ENCODE data around the gene DUSP11. TPM values are rescaled to one million over a fixed set of nuclear protein-coding genes. Genes with fewer than 3 reads are reported as not detected.
"Not testable (repeated sequence)": the region's sequence is repeated elsewhere in the genome, so short reads cannot be mapped to it uniquely, and the experiment has no call there.

DUSP11 gene
- total and polyA plus RNA-seq, 12 donors, result 7.9 to 12.9 (median 10.8) TPM

GRCh38 chr2:73780237-73780582 is 307 bp upstream of the DUSP11 start:
- Histone ChIP-seq H3K27ac (peak overlapping the region; percentile 68 to 97 (median 92)), H3K4me3 (peak overlapping the region in 9 of 10 donors; percentile 56 to 93 (median 82)), H3K36me3 (peaks cover 0 to 32% (median 5%) of the 10 kb centered on the region in 9 donors), H3K4me1 (peaks cover 4 to 31% (median 16%) of the 10 kb centered on the region in 9 donors), H3K27me3 (no peaks in the 10 kb centered on the region), H3K9me3 (no peaks in the 10 kb centered on the region)
- ATAC-seq (no peak), DNase-seq (no peak)
- intact Hi-C loops (cut with DNase I), result loop anchor here in 1 of 10 donors (1.0 kb wide), 1 partner anchor 43 kb away; the partner anchor contains the start of gene TPRKB
- WGBS, 2 donors, result 7 to 9% methylated on average over 7 of the region's 7 CpGs
- TF ChIP-seq CTCF (IDR thresholded peaks at IDR 0.05), result peak in 3 of 9 donors; percentile 11 to 24 (median 19)

GRCh38 chr2:73778867-73779466 is 936 bp downstream of the DUSP11 start:
- H3K27ac ChIP-seq, result peak overlapping the region in 6 of 10 donors; percentile 92 to 97 (median 94)
- H3K4me3 ChIP-seq, result peak overlapping the region; percentile 56 to 97 (median 83)
- peaks cover 4 to 31% (median 16%) of the 10 kb centered on the region in 9 donors for H3K4me1 ChIP-seq
- WGBS, 2 donors, result 70 to 75% methylated on average over 18 of the region's 18 CpGs
- H3K36me3 ChIP-seq, result peaks cover 0 to 44% (median 16%) of the 10 kb centered on the region in 9 donors
- not testable (repeated sequence) for ATAC-seq, H3K27me3 ChIP-seq, DNase-seq, H3K9me3 ChIP-seq
- intact Hi-C loops (cut with DNase I), result loop anchor here in 2 of 10 donors (10.0 kb wide), 1 partner anchor 84 kb away; no protein-coding TSS in a partner anchor

GRCh38 chr2:73776869-73777519 is 2.9 kb downstream of the DUSP11 start:
- Histone ChIP-seq H3K27ac (no peak overlapping the region), H3K27me3 (no peaks in the 10 kb centered on the region), H3K4me1 (peaks cover 4 to 31% (median 17%) of the 10 kb centered on the region in 9 donors), H3K4me3 (no peak overlapping the region), H3K36me3 (peaks cover 0 to 64% (median 31%) of the 10 kb centered on the region in 9 donors), H3K9me3 (no peaks in the 10 kb centered on the region)
- DNase-seq (no peak), ATAC-seq (no peak)
- intact Hi-C loops (cut with DNase I), result loop anchor here in 2 of 10 donors (10.0 kb wide), 1 partner anchor 82 kb away; no protein-coding TSS in a partner anchor
- TF ChIP-seq CTCF (IDR thresholded peaks at IDR 0.05), result no peak
- 90 to 92% methylated on average over 8 of the region's 8 CpGs for WGBS, 2 donors

GRCh38 chr2:73776381-73776780 is 3.5 kb downstream of the DUSP11 start:
- TF ChIP-seq CTCF (IDR thresholded peaks at IDR 0.05), result no peak
- intact Hi-C loops (cut with DNase I), result loop anchor here in 2 of 10 donors (10.0 kb wide), 1 partner anchor 82 kb away; no protein-coding TSS in a partner anchor
- peaks cover 4 to 31% (median 17%) of the 10 kb centered on the region in 9 donors for H3K4me1 ChIP-seq
- no peak overlapping the region for H3K27ac ChIP-seq
- no peak for DNase-seq
- WGBS, 2 donors, result 90 to 96% methylated on average over 4 of the region's 4 CpGs
- no peak overlapping the region for H3K4me3 ChIP-seq
- no peak for ATAC-seq
- no peaks in the 10 kb centered on the region for H3K9me3 ChIP-seq
- H3K27me3 ChIP-seq, result no peaks in the 10 kb centered on the region
- H3K36me3 ChIP-seq, result peaks cover 0 to 70% (median 33%) of the 10 kb centered on the region in 9 donors
